HepG2 (cell line): ENCODE measurements around the gene CCDC148.

Experiments used
- CTCF ChIP-seq: sonication (generic); formaldehyde crosslinking; IDR thresholded peaks from 2 replicates; pipeline ENCODE4 v1.5.0; 2020; ENCODE audit warnings: mild to moderate bottlenecking, missing genetic modification reagents, moderate library complexity
- FOSL2 ChIP-seq: sonication (generic); formaldehyde crosslinking; IDR thresholded peaks from 2 replicates; pipeline ENCODE4 v1.4.0; 2020; ENCODE audit warnings: missing genetic modification reagents
- KDM1A ChIP-seq: IDR thresholded peaks from 2 replicates; pipeline ENCODE4 v1.6.1; 2016; ENCODE audit warnings: missing compliant biosample characterization
- REST ChIP-seq, 2 experiments: IDR thresholded peaks; 2 replicates each; pipeline ENCODE4 v1.6.1; 2011 to 2012; ENCODE audit warnings: low read length in 2 of 2, borderline replicate concordance in 1 of 2, low read depth in 1 of 2, mild to moderate bottlenecking in 1 of 2, moderate library complexity in 1 of 2
- ZBTB33 ChIP-seq: sonication (generic); formaldehyde crosslinking; IDR thresholded peaks from 2 replicates; pipeline ENCODE4 v1.4.0; 2020; ENCODE audit warnings: missing genetic modification reagents
- ZNF224 ChIP-seq: sonication (generic); formaldehyde crosslinking; IDR thresholded peaks from 2 replicates; pipeline ENCODE4 v1.5.0; 2020; ENCODE audit warnings: mild to moderate bottlenecking, missing genetic modification reagents

DNA sequence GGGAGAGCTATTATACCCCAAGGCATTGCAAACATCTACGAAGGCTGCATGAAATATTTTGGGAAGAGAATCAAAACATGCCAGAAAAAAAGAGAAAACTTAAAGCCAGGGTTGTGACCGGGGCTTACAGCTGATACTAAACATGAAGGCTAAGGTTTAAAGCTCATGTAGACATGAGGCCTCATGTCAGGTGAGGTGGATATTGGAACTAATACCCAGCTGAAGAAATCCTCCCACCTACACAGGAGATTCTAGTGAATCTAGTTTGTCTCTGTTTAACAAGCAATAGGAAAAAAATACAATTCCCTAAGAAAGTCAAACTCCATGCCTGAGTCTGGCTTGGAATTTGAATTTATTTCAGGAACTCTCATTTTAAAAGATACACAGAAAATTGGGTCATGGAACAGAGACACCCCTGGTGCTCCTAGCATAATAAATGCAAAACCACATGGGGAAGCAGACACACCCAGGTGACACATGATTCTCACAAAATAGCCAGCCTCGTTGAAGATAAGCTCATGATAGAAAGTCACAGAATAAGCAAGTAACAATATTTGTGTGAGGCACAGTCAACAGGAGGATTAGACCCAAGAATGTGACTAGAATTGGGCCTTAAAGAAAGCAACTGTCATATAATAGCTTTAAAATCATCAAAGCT is 312.7 kb downstream of the CCDC148 start:
- TF ChIP-seq KDM1A, result no peak
- no peak for TF ChIP-seq FOSL2 (CRISPR knock-in tag)
- TF ChIP-seq ZBTB33 (CRISPR knock-in tag), result no peak
- TF ChIP-seq ZNF224 (CRISPR knock-in tag), result no peak
- TF ChIP-seq REST (IDR thresholded peaks at IDR 0.05; ENCODE audit: borderline replicate concordance in 1 of 2, low read depth in 1 of 2, low read length in 2 of 2), result no peak
- TF ChIP-seq CTCF (CRISPR knock-in tag), result no peak
